GM18498 (cell line): ENCODE results near the gene LINC01488.

Experiments
- ATAC-seq: cut with Tn5 transposase; IDR thresholded peaks from one replicate; pipeline ENCODE4 v1.9.1; 2021; ENCODE audit warnings: mild to moderate bottlenecking, moderate library complexity; ENCODE audit not compliant: unreplicated experiment

Gene LINC01488

GRCh38 chr11:69476509-69476961 lies 4.9 kb upstream of the LINC01488 start:
- ATAC-seq: no peak

- no peak for ATAC-seq
These were observed 4.4 kb upstream of the LINC01488 start for GRCh38 chr11:69477086-69477485.

- no peak for ATAC-seq
These were observed 1.7 kb upstream of the LINC01488 start for GRCh38 chr11:69479591-69480271.

GRCh38 chr11:69480547-69481392 lies 693 bp upstream of the LINC01488 start:
- ATAC-seq: no peak

- ATAC-seq: no peak
These were observed 859 bp downstream of the LINC01488 start for GRCh38 chr11:69482322-69482721.

- ATAC-seq: no peak
These were observed 1.7 kb downstream of the LINC01488 start for GRCh38 chr11:69483170-69483569.

- ATAC-seq: no peak
These were observed 2.4 kb downstream of the LINC01488 start for GRCh38 chr11:69483691-69484426.

GRCh38 chr11:69484427-69485259 lies 3.2 kb downstream of the LINC01488 start:
- ATAC-seq: no peak

GRCh38 chr11:69485337-69486041 lies 4.0 kb downstream of the LINC01488 start:
- ATAC-seq: no peak

- ATAC-seq: no peak
These were observed 4.8 kb downstream of the LINC01488 start for GRCh38 chr11:69486056-69486772.

GRCh38 chr11:69486773-69487291 lies 5.4 kb downstream of the LINC01488 start:
- ATAC-seq: no peak

GRCh38 chr11:69487391-69487790 lies 5.9 kb downstream of the LINC01488 start:
- no peak for ATAC-seq

- ATAC-seq: no peak
These were observed 6.5 kb downstream of the LINC01488 start for GRCh38 chr11:69487849-69488542.

- no peak for ATAC-seq
These were observed 7.1 kb downstream of the LINC01488 start for GRCh38 chr11:69488543-69488940.

- ATAC-seq: no peak
These were observed 7.7 kb downstream of the LINC01488 start for GRCh38 chr11:69489031-69489745.

- ATAC-seq: no peak
These were observed 8.4 kb downstream of the LINC01488 start for GRCh38 chr11:69489746-69490365.

- ATAC-seq: no peak
These were observed 9.1 kb downstream of the LINC01488 start for GRCh38 chr11:69490516-69490915.
